ENCODE results near the gene SMPD1.
"Not testable (repeated sequence)": the region's sequence is repeated elsewhere in the genome, so short reads cannot be mapped to it uniquely, and the experiment has no call there.

Gene SMPD1

DNA sequence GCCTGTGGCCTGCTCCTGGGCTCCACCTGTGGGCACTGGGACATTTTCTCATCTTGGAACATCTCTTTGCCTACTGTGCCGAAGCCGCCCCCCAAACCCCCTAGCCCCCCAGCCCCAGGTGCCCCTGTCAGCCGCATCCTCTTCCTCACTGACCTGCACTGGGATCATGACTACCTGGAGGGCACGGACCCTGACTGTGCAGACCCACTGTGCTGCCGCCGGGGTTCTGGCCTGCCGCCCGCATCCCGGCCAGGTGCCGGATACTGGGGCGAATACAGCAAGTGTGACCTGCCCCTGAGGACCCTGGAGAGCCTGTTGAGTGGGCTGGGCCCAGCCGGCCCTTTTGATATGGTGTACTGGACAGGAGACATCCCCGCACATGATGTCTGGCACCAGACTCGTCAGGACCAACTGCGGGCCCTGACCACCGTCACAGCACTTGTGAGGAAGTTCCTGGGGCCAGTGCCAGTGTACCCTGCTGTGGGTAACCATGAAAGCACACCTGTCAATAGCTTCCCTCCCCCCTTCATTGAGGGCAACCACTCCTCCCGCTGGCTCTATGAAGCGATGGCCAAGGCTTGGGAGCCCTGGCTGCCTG lies 1.4 kb downstream of the SMPD1 start:
- DNase-seq (ENCODE audit: insufficient read length), result no peak
- no peak for TF ChIP-seq POLR2AphosphoS5 (IDR thresholded peaks at IDR 0.05; ENCODE audit: low read depth, low read length)
- no peak for TF ChIP-seq TAF1 (IDR thresholded peaks at IDR 0.05; ENCODE audit: borderline replicate concordance, low read depth, low read length)
- TF ChIP-seq POLR2A (IDR thresholded peaks at IDR 0.05; ENCODE audit: low read depth, low read length), result no peak
- no peak for FAIRE-seq

GRCh38 chr11:6392251-6392650 lies 2.0 kb downstream of the SMPD1 start:
- DNase-seq (ENCODE audit: insufficient read length); FAIRE-seq: not testable (repeated sequence)

DNA sequence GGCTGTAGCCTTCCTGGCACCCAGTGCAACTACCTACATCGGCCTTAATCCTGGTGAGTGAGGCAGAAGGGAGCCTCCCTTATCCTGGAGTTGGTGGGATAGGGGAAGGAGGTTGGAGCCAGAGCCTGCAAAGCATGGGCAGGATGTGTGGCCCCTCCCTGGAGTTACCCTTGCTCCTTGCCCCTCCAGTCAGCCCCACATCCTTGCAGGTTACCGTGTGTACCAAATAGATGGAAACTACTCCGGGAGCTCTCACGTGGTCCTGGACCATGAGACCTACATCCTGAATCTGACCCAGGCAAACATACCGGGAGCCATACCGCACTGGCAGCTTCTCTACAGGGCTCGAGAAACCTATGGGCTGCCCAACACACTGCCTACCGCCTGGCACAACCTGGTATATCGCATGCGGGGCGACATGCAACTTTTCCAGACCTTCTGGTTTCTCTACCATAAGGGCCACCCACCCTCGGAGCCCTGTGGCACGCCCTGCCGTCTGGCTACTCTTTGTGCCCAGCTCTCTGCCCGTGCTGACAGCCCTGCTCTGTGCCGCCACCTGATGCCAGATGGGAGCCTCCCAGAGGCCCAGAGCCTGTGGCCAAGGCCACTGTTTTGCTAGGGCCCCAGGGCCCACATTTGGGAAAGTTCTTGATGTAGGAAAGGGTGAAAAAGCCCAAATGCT lies 3.9 kb downstream of the SMPD1 start:
- no peak for FAIRE-seq
- no peak for DNase-seq (ENCODE audit: insufficient read length)
- TF ChIP-seq TAF1 (IDR thresholded peaks at IDR 0.05; ENCODE audit: borderline replicate concordance, low read depth, low read length) (no peak), POLR2AphosphoS5 (IDR thresholded peaks at IDR 0.05; ENCODE audit: low read depth, low read length) (no peak), POLR2A (IDR thresholded peaks at IDR 0.05; ENCODE audit: low read depth, low read length) (no peak)

- no peak for DNase-seq (ENCODE audit: insufficient read length)
- TF ChIP-seq POLR2A (IDR thresholded peaks at IDR 0.05; ENCODE audit: low read depth, low read length) (no peak), TAF1 (IDR thresholded peaks at IDR 0.05; ENCODE audit: borderline replicate concordance, low read depth, low read length) (no peak), POLR2AphosphoS5 (IDR thresholded peaks at IDR 0.05; ENCODE audit: low read depth, low read length) (no peak)
- no peak for FAIRE-seq
Measured at GRCh38 chr11:6395470-6396060, 5.3 kb downstream of the SMPD1 start.

DNA sequence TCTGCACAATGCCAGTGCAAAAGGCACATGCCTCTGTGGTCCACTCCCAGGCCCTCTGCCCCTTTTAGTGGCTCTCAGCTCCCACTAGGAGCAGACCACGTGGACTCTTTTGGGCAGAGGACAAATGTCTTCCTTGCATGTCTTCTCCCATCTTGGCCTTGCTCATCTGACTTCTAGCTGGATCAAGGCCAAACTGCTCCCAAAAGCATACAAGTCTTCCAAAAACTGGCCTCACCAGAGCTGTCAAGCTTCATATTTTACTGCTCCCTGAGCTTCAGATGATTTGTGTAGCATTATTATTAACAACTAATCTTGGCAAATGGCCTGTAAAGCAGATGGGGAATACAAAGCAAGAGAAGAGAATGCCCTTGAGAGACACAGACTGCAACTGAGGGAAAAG lies 6.9 kb downstream of the SMPD1 start:
- FAIRE-seq, result no peak
- TF ChIP-seq TAF1 (IDR thresholded peaks at IDR 0.05; ENCODE audit: borderline replicate concordance, low read depth, low read length) (no peak), POLR2AphosphoS5 (IDR thresholded peaks at IDR 0.05; ENCODE audit: low read depth, low read length) (no peak), POLR2A (IDR thresholded peaks at IDR 0.05; ENCODE audit: low read depth, low read length) (no peak)
- no peak for DNase-seq (ENCODE audit: insufficient read length)

- DNase-seq (ENCODE audit: insufficient read length) (no peak), FAIRE-seq (no peak)
- TF ChIP-seq POLR2A (IDR thresholded peaks at IDR 0.05; ENCODE audit: low read depth, low read length), result no peak
- TF ChIP-seq POLR2AphosphoS5 (IDR thresholded peaks at IDR 0.05; ENCODE audit: low read depth, low read length), result no peak
- TF ChIP-seq TAF1 (IDR thresholded peaks at IDR 0.05; ENCODE audit: borderline replicate concordance, low read depth, low read length), result no peak
Measured at GRCh38 chr11:6397636-6398035, 7.4 kb downstream of the SMPD1 start.

DNA sequence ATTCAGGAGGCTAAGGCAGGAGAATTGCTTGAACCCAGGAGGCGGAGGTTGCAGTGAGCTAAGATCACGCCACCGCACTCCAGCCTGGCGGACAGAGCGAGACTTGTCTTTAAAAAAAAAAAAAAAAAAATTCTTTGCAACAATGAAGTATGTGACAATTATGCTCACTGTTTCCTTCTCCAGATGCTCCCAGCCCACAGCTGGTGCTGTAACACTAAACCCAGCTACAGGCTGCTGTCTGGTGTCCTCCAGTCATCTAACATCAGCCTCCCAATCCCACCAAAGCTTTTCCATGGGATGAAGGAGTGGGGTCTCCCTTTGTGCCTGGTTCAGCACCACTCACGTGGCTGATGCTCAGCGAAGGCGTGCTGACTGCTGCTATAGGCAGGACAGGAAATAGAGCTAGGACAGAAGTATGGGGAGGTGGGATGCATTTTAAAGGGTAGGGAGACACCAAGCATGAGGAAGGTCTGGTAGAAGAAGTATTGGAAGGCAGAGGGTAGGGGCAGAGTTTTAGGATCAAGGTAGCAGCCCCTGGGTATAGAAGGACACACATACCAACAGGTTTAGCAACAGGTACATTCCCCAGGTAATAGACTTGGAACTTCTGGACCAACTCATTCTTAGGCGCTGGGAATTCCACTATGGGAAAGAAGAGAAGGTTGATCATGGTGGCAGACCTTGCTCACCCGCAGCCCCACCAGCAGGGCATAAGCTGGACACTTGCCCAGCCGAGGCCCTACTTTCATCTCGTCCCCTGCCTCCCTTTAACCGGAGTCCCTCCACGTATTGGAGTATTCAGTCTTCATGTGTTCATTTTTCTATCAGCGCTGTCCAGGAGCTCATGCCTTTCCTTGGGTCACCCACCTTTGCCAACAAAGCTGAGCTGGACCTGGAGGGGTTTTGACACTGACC lies 10.4 kb downstream of the SMPD1 start:
- no peak for TF ChIP-seq POLR2A (IDR thresholded peaks at IDR 0.05; ENCODE audit: low read depth, low read length)
- TF ChIP-seq POLR2AphosphoS5 (IDR thresholded peaks at IDR 0.05; ENCODE audit: low read depth, low read length), result no peak
- TF ChIP-seq TAF1 (IDR thresholded peaks at IDR 0.05; ENCODE audit: borderline replicate concordance, low read depth, low read length), result no peak
- FAIRE-seq, result no peak
- no peak for DNase-seq (ENCODE audit: insufficient read length)

- FAIRE-seq (peak; percentile 73), DNase-seq (ENCODE audit: insufficient read length) (no peak)
- no peak for TF ChIP-seq POLR2A (IDR thresholded peaks at IDR 0.05; ENCODE audit: low read depth, low read length)
Measured at GRCh38 chr11:6401464-6401863, 11.2 kb downstream of the SMPD1 start.

GRCh38 chr11:6402061-6402470 lies 11.8 kb downstream of the SMPD1 start:
- DNase-seq (ENCODE audit: insufficient read length) (no peak), FAIRE-seq (no peak)
- TF ChIP-seq POLR2AphosphoS5 (IDR thresholded peaks at IDR 0.05; ENCODE audit: low read depth, low read length) (no peak), TAF1 (IDR thresholded peaks at IDR 0.05; ENCODE audit: borderline replicate concordance, low read depth, low read length) (no peak), POLR2A (IDR thresholded peaks at IDR 0.05; ENCODE audit: low read depth, low read length) (no peak)

DNA sequence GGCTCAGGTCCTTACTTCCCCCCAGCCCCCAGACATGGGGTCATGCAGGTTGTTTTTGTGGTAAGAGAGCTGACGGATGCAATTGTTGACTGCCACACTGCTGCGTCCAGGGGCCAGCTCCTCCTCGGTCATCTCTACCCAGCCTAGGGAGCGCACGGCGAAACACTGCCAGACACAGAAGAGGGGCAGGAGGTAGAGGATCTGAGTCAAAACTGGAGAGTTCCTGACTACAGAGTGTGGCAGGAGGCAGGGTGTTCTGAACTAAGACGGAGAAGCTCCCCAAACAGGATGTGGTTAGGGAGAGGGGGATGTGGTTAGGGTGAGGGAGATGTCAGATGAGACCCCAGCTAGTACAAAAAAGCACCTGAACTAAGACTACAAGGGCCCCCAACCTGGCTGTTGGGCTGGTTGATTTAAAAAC lies 12.3 kb downstream of the SMPD1 start:
- TF ChIP-seq POLR2A (IDR thresholded peaks at IDR 0.05; ENCODE audit: low read depth, low read length) (no peak; the same call in 1 of the 2 replicates), POLR2AphosphoS5 (IDR thresholded peaks at IDR 0.05; ENCODE audit: low read depth, low read length) (no peak), TAF1 (IDR thresholded peaks at IDR 0.05; ENCODE audit: borderline replicate concordance, low read depth, low read length) (no peak)
- FAIRE-seq (peak; percentile 100), DNase-seq (ENCODE audit: insufficient read length) (peak; percentile 74)

GRCh38 chr11:6403539-6403938 lies 13.3 kb downstream of the SMPD1 start:
- no peak for DNase-seq (ENCODE audit: insufficient read length)
- no peak for FAIRE-seq
- TF ChIP-seq TAF1 (IDR thresholded peaks at IDR 0.05; ENCODE audit: borderline replicate concordance, low read depth, low read length) (no peak), POLR2AphosphoS5 (IDR thresholded peaks at IDR 0.05; ENCODE audit: low read depth, low read length) (no peak), POLR2A (IDR thresholded peaks at IDR 0.05; ENCODE audit: low read depth, low read length) (no peak)
